NCI-H146 treated with DMSO at 0.1 percent for 48 hours (cell line): ENCODE measurements around the gene RER1.

Source experiments
- DNase-seq: peaks from one replicate; lab custom pipeline; 2025; ENCODE audit not compliant: unreplicated experiment; lab: John Stamatoyannopoulos, UW

The RER1 gene

DNA sequence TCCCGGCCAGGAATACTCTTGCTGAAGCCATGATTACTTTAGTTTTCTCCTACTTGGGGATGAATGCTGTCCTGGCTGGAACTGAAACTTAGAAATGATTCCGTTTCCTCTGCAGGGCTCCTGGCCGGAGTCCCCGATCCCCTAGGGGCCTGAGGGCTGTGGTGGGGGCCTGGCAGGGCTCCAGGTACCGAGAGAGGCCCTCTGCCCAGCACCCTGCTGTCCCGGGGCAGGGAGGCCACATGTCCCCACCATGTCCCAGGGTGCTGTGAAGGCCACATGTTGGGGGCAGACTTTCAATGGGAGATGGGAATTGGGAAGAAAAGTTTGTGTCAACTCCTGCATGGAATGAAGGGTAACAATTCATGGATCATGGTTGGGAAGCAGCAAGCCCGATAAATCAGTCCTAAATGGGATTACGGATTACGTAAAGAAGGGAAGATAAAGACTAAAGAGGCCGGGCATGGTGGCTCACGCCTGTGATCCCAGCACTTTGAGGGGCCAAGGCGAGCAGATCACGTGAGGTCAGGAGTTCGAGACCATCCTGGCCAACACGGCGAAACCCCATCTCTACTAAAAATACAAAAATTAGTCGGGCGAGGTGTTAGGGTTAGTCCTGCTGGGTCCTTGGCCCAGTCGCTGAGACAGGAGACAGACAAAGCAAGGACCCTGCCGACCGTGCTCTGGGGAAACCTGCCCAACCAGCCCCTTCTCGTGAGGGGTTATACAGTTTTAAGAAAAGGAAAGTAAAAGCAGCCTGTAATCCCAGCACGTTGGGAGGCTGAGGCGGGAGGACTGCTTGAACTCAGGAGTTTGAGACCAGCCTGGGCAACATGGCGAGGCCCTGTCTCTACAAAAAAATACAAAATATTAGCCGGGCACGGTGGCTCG lies 37.8 kb upstream of the RER1 start:
- no peak for DNase-seq

DNA sequence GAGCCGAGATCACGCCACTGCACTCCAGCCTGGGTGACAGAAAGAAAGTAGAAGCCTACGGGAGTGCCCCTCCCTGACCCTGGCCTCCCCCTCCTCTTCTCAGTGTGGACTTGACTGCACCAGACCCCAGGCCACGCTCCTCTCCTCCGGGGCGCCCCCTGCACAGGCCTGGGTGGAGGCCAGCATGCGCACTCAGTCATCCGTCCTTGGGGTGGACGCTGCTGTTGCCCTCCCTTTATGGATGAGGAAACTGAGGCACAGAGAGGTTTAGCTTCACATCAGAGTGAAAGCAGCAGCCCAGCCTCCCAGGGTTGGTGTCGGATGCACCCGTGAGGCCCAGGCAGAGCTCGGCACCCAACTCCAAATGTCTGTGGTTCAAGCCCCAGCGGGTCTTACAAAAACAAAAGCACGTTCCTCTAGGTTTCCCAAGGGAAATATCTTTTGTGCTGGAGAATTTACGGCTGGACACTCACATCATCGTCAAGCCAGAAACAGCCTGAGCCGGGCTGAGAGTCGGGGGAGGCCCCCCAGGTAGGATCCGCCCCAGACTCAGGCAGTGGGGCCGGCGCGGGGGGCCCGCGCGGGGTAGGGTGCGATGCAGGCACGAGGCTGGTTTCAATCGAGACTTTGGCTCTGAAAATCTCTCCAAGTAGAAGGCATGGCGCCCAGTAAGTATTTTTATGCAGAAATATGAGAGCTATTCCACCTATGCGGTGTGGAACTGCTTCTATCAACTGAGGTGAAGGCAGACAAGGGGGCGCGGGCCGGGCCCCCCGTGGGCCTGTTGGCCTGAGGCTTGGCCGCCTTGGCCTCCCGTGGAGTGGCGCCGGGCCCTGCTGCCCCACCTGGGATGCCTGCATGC lies 36.9 kb upstream of the RER1 start:
- DNase-seq: no peak

DNA sequence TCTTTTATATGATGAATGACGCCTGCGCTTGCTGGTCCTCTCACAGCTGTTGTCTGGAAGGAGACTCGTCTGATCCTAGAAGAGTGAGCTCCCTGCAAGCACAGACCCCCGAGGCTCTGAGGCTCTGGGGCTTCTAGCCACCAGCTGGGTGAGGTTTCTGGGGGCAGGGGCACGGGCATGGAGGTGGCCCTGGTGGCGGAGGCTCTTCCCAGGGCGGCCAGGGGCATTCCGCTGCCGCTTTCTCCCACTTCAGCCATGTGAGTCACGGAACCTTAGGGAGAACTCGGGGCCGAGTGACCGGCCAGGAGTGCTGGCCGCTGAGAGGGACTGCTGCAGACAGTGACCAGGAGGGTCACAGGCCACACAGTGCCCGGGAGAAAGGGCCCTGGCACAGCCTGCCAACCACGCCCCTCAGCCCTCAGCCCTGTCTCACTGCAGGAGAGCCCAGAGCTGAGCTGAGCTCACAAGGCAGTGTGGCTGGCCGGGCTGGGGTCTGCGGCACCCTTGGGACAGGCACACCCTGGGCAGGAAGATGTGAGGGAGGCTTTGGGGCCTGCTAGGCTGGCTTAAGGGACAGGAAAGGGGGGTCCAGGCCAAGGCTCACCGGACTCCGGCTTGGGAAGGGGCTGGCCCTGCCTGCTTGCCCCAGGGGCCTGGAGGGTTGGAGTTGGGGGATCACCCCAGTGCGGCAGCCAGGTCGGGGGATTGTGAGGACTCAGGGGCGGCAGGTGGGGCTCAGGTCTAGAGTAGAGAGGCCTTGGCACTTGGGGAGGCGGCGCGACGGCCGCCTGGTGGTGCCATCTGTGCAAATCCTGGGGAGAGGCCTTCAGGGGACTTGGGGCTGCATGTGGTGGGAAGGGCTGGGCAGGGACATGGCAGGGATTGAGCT lies 36.0 kb upstream of the RER1 start:
- DNase-seq: no peak

DNA sequence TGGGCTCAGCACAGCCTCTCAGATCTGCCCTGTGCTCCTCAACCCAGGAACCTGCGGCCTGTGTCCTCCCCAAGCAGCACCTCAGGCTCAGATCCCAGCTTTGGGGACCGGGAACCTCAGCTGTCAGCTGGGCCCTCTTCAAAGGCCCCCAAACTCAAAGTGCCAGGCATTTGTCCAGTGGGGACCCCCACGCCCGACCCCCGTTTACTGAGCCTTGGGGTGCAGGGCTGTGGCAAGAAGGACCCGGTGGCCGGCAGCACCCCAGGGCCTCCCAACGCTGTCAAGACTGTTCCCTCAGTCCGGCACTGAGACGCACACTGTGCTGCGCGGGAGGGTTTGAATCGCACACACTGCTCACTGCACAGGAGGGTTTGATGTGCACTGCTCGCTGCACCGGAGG lies 35.2 kb upstream of the RER1 start:
- DNase-seq: no peak

DNA sequence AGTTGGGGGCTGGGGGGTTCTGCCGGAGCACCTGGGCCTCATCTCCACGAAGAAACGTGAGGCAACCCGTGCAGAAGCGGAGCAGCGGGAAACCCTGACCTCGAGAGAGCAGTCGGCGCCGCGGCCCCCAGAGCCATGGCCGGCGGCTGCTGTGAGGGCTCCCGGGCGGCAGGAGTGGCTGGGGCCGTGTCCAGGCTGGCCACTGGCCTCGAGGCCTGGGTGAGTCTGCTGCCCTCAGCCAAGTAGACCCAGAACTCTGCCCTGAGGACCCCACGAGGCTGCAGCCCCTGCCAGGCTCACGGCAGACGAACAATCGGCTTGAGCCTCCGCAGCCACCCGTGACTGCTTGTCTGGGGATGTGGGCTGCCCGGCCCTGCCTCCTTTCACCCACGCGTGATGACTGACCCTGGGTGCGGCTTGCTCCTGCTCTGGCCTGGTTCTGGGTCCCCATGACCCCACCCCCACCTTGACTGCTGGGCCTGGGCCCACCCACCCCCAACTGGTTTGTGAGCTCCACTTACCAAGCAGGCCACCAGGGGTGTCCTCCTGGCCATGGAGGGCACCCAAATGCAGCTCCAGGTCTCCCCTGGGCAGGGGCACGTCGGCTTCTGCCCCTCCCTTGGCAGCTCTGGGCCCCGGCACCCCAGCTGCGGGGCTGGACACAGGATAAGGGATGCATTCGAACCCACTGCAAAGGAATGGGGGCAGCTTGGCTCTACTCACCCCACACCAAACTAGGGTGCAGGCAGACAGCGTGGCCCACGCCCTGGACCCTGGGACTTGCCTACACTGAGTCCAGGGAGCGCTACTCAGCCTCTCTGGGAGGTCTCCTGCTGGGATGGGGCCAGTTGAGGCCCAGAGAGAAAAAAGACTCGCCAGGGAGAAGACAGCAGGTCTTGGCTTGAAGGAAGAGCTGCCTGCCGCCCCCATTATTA lies 34.5 kb upstream of the RER1 start:
- no peak for DNase-seq

DNA sequence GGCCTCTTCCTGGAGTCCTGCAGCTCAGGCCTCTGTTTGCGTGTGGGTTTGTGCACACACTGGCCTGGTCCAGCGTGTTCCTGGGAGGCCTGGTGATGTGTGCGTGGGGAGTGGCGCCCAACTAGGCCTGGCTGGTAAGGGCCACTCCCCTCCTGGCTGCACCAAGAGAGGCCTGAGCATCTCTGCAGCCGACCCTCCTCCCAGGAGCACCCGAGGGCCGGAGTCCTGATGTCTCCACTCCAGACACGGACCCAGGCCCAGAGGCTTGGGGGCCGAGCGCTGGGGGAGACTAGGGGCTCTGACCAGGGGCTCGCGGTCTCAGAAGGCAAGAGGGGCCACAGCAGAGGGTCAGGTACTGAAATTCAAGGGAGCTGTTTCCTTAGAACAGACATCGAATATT lies 33.6 kb upstream of the RER1 start:
- no peak for DNase-seq

DNA sequence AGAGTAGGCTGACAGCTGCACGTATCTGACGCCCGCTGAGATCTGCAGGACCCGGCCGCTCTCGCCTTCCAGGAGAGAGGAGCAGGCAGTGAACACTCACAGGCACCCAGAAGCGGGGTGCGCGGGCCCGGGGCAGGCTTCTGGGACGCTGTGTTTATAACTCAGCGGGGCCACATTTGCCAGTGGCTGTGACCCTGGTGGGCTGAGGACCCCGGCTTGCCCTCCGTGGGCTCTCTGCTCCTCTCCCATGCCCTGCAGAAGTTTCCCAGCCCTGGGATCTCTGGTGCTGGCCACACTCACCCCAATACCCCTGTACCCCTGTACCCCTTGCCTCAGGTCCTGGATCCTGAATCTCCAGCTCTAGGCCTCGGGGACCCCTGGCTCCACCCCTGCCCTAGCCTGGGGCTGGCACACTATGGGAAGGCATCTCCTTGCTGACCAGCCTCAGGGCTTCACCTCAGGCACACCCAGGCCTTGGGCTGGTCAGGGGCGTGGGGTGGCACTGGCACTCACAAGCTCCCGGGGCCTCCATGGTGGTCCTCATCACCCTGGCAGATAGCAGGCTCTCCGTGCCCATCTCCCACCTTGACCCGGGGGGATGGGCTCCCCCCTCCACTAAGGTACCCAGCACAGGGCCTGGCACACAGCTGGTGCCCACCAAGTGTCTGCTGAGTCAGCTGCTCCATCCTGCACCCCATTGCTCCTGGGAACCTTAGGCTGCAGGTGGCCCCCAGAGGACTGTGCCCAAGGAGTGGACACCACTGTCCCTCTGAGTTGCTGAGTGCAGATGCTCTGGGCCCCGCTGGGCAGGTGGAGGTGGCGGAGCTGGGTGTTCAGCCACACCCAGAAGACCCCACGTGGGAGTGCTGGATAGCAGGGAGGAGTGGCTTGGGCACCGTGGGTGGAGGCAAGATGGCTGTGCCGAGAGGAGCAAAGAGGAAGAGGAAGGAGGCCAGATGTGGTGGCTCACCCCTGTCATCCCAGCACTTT lies 32.7 kb upstream of the RER1 start:
- no peak for DNase-seq

DNA sequence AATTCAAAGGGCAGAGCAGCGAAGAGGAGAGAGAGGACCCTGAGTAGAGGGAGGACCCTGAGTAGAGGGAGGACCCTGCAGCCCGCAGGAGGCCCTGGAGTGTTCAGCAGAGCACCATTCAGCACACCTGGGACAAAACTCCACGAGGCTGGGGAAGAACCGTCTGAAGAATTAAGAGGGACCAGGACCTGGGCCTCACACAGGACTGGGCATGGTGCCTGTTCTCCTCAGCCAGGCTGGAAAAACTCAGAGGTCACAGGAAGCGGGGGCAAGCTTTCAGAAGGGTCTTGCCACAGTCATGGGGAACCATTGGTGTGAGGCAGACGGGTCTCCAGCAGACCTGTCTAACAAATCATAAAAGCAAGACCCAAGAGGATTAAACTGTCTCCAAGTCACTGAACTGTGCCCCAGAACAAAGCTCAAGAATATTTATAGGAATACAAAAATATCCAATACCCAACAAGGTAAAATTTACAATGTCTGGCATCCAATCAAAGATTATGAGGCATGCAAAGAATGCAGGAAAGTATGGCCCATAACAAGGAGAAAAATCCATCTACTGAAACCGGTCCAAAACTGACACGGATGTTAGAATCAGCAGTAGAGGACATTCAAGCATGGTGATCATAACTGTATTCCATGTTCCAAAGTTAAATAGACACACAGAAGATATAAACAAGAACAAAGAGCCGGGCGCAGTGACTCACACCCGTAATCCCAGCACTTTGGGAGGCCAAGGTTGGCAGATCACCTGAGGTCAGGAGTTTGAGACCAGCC lies 30.9 kb upstream of the RER1 start:
- DNase-seq: no peak

DNA sequence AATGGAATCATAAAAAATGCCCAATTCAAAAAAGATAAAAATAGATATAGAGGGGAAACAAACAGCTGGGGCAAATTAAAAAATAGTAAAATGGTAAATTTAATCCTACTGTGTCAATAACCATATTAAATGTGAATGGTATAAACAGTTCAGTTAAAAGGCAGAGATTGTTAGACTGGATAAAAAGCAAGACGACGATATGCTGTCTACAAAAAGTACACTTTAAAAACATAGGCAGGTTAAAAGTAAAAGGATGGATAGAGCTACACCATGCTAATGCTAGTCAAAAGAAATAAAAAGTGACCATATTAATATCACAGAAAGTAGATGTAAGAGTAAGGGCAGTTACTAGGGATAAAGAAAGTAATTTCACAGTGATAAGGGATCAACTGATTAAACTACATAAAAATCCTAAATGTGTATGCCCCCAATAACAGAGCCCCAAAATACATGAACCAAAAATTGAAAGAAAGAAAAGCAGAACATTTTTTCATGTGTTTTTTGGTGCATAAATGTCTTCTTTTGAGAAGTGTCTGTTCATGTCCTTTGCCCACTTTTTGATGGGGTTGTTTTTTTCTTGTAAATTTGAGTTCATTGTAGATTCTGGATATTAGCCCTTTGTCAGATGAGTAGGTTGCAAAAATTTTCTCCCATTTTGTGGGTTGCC lies 27.7 kb upstream of the RER1 start:
- no peak for DNase-seq

DNA sequence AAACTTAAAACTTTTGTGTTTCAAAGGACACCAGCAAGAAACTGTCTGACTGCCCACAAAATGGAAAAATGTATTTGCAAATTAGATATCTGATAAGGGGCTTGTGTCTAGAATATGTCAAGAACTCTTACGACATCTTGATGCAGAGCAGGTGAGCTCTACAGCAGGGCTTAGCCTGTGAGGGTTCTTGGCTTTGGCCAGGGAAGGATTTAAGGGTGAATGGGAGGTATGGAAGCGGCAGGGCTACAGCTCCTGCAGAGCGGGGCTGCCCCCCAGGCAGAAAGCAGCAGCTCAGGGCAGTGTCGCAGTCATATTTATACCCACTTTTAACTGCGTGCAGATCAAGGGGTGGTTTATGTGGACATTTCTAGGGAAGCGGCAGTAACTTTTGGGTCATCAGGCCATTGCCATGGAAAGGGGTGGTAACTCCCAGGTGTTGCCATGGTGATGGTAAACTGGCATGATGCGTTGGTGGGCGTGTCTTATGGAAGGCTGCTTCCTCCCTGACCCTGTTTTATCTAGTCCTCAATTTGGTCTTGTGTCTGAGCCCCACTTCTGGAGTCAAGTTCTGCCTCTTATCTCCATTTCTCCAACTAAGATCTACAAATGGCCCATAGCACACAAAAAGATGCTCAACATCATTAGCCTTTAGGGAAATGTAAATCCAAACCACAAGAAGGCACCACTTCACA lies 23.4 kb upstream of the RER1 start:
- no peak for DNase-seq

DNA sequence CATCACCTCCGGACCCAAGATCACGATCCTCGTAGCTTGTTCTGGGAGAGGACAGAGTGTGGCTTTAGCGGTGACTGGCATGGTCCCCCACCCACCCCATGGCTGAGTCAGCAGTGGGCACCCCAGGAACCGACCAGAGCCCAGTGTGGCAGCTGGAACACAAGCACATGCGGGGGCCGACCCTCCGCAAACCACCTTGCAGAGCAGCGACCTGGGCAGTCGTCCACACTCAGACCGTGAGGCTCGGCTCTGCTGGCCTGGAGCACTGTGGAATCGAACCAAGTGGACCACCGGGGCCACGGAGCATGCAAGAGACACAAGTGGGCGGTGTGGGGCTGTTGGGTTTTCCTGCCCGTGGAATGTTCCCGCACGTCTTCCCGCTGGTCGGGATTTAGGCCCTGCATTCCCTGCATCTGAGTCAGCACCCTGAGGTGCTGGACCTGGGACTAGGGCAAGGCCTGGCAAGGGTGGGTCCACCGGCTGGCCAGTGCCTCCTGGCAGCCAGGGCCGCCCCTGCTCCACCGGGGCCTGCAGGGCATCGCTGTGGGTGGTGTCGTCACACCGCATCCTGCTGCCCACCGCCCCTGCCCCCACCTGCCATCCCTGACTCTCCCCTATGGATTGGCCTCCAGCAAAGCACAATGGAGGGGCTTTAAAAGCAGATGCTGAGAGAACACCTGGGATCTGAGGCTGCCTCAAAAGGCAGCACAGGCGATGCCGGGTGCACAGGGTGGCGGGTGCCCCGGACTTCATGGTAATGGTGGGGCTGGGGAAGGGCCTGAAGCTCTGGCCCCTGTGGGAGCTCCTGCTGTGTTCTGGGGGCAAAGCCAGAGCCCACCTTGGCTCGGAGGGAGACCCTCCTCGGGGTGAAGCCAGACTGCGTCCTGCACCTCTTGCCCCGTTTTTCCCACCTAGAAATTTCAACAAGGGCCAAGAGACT lies 18.8 kb upstream of the RER1 start:
- no peak for DNase-seq

DNA sequence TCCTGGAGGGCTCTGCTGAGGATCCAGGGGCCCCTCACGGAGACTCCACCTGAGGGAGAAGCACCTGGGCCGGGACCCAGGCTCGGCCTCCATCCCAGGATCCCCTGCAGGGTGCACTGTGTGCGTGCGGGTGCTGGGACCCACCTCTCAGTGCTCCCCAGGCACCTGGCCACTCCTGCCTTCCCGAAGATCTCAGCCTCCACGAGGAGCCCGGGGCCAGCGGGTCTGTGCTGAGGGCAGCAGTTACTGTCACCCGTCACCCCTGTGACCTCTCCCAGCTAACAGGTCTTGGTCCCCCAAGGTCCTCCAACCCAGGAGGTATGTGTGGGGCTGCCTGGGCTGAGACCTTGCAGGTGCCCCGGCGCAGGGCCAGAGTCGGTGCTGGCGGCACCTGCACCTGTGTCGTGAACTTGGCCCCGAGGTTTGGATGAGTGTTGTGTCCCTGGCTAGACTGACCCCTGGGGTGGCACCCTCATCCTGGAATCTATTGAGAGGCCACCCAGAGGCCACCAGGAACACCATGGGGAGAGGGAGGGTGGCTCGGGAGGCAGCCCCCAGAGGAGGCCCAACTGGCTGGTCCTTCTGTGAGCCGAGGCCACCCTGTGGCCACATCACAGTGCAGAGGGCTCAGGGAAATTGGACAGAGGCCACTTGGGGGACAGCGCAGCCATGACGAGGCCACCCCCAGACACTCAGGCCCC lies 17.9 kb upstream of the RER1 start:
- DNase-seq: no peak

DNA sequence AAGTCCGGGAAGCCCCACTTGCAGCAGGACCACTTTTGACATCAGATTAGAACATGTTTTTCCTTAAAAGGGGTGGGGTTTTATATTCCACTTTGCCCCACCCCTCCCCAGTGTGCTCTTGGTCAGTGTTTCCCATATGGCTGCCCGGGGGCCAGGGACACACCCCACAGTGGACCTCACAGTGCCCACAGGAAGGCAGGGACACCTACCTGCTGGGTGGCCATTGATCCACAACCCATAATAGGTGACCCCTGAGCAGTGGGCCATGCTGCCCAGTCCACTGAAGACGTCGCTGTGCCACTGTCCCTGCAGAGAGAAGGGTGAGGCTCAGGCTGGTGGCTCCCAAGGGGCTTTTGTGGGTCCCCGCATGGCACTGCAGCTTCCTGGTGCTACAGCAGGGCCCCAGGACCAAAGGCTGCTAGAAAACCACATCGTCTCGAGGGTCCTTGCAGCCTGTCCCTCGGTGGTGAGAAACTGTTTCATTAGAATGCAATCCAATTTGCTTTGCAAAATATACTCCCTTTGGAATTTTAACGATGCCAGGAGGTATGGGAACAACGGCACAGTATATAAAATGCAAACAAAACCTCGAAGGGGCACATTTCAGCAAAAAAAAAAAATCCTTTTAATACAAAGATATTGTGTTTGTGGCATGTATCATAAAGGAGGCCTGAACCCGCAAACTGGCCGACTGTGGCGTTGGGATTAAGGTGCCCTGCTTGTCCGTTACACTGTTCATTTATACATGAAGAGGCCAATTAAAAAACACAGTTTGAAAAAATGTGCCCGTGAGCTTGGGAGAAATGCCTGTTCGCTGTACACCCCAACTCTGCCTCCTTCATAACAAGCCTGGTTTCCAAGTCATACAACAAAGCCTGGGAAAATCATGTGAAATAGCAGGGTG lies 17.1 kb upstream of the RER1 start:
- no peak for DNase-seq

DNA sequence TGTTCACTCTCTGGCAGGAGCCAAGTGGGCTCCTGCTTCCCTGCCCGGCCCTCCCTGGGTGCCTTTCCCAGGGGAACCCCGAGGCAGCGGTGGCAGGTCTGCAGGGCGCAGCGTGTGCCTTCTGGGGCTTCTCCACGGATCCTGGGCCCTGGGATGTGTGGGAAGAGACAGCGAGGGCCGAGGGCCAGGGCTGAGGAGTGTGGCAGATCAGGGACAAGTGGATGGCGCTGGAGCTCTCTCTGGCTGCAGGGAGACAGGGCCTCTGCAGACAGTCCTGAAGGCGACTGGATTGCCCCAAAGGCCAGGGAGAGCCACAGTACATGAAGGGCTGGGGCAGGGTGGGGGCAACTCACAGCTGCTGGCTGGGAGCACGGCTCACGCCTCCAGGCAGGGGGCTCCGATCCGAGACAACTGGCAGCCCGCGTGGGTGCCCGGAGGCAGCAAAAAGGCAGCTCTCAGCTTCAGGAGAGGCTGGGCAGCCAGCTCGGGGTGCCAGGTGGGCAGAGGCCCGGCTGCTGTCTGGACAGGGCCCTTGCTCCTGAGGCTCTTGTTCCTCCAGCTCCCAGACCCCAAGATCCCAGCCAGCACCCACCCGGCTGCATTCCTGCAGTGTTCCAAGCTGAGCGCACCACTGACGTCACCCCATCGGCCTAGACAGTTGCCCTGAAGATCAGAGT lies 16.3 kb upstream of the RER1 start:
- DNase-seq: no peak
